Frontal cortex (tissue), 4 donors: Measurements from ENCODE around the gene NDUFS3. TPM values are rescaled to one million over a fixed set of nuclear protein-coding genes. Genes with fewer than 3 reads are reported as not detected.

Experiments
- DNase-seq, 2 donors: peaks; one replicate each; pipeline ENCODE4 v3.0.0; 2012; ENCODE audit warnings: low spot score in 2 of 2
- FAIRE-seq: peaks from 2 replicates; lab custom pipeline; 2012; peaks lifted over from hg19 to GRCh38; lab: Jason Lieb, UNC
- small RNA-seq: library from RNA; depleted of rRNA; stranded (forward); fragments of <200 nt; gene quantifications from one replicate; pipeline ENCODE3, GENCODE V24; 2014
- total RNA-seq: library from RNA; depleted of rRNA; stranded (reverse); fragments of >200 nt; gene quantifications from one replicate; pipeline ENCODE4 v1.2.3, GENCODE V29; 2014
- donor health status: control.
- donor health status: control.
- donor health status: control.

Gene NDUFS3
- total RNA-seq, 1 donor from 2014 or later, result 72.6 TPM

GRCh38 chr11:47616726-47617416, 38.0 kb downstream of the NDUFS3 start:
- FAIRE-seq, result no peak

GRCh38 chr11:47617417-47617809, 38.5 kb downstream of the NDUFS3 start:
- FAIRE-seq, result no peak
- DNase-seq, result no peak

More at GRCh38 chr11:47616726-47617416, 38.0 kb downstream of the NDUFS3 start:
- DNase-seq, result peak in 1 of 2 donors; percentile 47

GRCh38 chr11:47620836-47621378, 42.0 kb downstream of the NDUFS3 start:
- FAIRE-seq, result no peak
- DNase-seq, result no peak

- DNase-seq, result no peak
- FAIRE-seq, result no peak
Observed at GRCh38 chr11:47626234-47626633, 47.4 kb downstream of the NDUFS3 start.

- FAIRE-seq, result no peak
- no peak for DNase-seq
Observed at GRCh38 chr11:47628026-47628425, 49.2 kb downstream of the NDUFS3 start.

DNA sequence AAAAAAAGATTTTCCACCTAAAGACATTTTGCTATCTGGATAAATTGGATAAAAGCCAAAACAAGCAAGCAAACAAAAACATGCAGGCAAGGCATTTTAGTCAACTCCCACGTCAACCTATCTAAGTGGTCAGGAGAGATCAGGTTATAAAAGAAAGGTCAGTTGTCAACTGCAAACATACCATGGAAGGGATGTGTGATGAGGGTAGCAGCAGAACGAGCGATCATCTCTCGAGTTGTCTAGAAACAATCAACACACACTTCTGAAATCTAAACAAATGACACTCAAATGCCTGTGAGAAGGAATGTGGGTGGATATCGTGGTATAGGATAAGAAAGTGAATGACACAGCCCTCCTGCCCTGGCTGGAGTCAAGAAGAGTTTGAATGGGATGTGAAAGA, 52.6 kb downstream of the NDUFS3 start:
- FAIRE-seq (no peak), DNase-seq (no peak)

Small RNA genes lying within 50 kb of the gene (small RNA-seq; reads per million reads assigned to genes)
- gene RN7SL652P (not detected), gene RNU5E-10P (0.08 reads per million)

Other genes with a start within 250 kb of the NDUFS3 start
- not detected for gene MYBPC3, start 226.4 kb upstream of the NDUFS3 start, total RNA-seq
- 1.2 TPM for gene SPI1, start 200.5 kb upstream of the NDUFS3 start, total RNA-seq
- 8.6 TPM for gene SLC39A13, start 170.5 kb upstream of the NDUFS3 start, total RNA-seq
- 104 TPM for gene PSMC3, start 152.6 kb upstream of the NDUFS3 start, total RNA-seq
- gene RAPSN, start 129.9 kb upstream of the NDUFS3 start, total RNA-seq, result not detected
- 176 TPM for gene CELF1, start 25.9 kb upstream of the NDUFS3 start, total RNA-seq
- gene PTPMT1, start 13.5 kb upstream of the NDUFS3 start, total RNA-seq, result 22.0 TPM
- 42.8 TPM for gene KBTBD4, start 104 bp upstream of the NDUFS3 start, total RNA-seq
- gene FAM180B, start 7.6 kb downstream of the NDUFS3 start, total RNA-seq, result not detected
- 14.7 TPM for gene C1QTNF4, start 15.3 kb downstream of the NDUFS3 start, total RNA-seq
- gene MTCH2, start 63.5 kb downstream of the NDUFS3 start, total RNA-seq, result 95.4 TPM
- gene AGBL2, start 136.3 kb downstream of the NDUFS3 start, total RNA-seq, result 0.41 TPM
- 79.5 TPM for gene FNBP4, start 188.3 kb downstream of the NDUFS3 start, total RNA-seq